HG03469 (cell line): ENCODE data around the gene INPP5A.
A peak's percentile ranks its signal among the peaks of the same experiment; 100 is the strongest.

Experiments
- ATAC-seq: cut with Tn5 transposase; IDR thresholded peaks from one replicate; pipeline ENCODE4 v1.9.1; 2021; ENCODE audit warnings: mild to moderate bottlenecking, moderate library complexity, moderate number of reproducible peaks; ENCODE audit not compliant: unreplicated experiment

INPP5A gene

DNA sequence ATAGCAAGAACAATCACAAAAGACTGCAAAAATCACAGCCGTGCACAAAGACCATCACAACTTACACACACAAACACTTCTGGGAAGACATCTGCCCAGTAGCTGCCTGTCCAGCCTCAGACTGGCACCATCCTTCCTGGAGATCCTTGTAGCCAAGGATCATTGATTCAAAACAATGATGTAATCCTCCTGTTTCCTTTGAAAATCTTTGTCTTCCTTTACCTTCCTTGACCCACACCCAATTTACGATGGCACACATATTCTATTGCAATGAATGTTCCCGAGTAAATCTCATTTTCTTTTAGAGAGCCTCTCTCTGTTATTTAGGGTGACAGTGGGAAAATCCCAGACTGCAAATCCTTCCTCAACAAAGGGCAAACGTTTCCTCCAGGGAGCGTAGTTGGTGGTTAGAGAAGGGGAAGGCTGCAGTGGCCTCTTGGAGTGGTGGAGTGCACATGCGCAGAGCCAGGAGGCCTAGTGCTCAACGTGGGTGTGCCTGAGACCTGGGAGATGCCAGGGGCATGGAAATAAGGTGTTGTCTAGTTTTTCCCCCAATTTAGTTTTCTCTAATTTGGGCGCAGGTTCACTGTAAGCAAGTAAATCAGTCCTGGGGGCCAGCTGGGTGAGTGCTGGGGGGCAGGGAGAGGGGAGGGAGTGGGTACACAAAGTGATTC, 3.1 kb upstream of the INPP5A start:
- no peak for ATAC-seq

DNA sequence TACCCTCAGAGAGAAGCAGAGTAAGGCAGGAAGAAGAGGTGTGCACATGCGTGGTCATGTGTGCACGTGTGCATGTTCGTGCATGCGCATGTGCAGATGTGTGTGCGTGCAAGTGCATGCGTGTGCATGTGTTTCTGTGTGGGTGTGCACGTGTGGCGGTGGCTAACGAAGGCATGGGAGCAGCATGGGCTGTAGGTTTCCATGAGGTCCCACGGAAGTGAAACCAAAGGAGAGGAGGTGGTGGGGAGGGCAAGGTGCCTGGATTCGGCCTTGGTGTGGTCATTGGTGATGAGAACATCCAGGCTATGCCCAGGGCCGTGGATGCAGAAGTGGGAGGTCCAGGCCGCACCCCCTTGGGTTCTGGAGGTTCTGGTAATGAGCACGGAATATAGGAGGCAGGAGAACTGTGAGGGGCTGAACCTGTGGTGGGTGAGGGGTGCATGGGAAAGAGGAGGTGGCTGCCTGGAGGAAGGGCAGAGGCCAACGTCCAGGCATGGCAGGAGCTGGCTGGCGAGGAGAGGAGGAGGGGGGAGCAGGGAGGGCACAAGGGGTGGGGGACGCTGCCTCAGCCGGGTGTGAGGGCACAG, 2.4 kb upstream of the INPP5A start:
- no peak for ATAC-seq

DNA sequence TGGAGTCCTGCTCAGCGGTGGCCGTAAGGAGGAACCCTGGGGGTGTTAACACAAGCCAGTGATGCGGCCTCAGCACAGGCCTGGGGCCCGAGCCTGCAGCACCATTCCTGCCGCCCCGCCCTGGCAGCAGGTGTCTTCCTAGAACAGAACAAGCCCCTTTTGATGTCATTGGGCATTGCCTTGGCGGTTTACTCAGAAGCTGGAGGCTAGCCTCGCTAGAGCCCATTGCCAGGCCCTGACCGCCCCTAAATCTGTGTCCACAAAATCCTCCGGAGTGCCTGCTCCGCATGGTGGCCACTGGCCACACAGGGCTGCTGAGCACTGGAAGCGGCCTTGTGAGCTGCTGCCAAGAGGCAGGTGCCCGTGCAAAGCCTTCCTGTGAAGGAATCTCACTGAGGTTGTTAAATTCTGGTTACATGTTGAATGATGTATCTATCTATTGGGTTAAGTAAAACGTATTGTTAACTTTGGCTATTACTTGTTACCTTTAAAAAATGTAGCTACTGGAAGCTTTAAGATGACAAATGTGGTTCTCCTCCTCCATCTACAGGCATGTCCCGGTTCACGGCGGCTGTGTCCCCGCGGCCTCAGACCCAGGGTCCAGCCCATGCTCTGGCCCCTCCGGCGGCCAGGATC, 1.2 kb upstream of the INPP5A start:
- no peak for ATAC-seq

DNA sequence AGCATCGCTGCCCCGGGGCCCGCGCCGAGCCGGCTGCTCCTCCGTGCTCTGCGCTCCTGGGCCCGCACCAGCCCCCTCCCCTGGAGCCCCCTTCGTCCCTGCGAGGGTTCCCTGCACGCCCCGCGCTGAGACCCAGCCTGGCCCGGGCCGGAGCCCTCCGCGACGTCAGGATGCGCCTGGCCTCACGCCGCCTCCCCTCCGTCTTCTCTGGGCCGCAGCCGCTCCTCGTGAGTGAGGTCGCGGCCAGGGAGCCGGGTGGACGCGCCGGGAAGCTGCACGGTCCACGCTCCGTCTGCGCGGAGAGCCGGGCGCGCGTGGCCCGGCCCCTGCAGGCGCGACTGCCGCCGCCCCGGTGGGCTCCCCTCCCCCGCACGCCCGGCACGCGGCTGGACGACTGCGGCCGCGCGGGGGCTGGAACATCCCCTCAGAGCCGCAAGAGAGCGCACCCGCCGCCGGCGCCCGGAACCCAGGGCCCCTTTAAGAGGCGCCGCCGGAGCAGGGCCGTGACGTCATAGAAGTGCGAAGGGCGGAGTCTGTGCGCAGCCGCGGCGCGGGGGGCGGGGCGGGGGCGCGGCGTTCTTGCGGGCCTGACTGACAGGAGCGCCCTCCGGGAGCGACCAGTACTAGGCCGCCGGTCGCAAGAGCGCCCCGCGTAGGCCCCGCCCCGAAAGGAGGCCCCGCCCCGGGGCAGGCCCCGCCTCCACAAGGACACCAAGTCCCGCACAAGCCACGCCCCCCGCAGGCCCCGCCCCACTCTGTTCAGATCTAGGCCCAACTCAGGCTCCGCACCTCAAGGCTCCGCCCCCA, 507 bp upstream of the INPP5A start:
- peak; percentile 84 for ATAC-seq

DNA sequence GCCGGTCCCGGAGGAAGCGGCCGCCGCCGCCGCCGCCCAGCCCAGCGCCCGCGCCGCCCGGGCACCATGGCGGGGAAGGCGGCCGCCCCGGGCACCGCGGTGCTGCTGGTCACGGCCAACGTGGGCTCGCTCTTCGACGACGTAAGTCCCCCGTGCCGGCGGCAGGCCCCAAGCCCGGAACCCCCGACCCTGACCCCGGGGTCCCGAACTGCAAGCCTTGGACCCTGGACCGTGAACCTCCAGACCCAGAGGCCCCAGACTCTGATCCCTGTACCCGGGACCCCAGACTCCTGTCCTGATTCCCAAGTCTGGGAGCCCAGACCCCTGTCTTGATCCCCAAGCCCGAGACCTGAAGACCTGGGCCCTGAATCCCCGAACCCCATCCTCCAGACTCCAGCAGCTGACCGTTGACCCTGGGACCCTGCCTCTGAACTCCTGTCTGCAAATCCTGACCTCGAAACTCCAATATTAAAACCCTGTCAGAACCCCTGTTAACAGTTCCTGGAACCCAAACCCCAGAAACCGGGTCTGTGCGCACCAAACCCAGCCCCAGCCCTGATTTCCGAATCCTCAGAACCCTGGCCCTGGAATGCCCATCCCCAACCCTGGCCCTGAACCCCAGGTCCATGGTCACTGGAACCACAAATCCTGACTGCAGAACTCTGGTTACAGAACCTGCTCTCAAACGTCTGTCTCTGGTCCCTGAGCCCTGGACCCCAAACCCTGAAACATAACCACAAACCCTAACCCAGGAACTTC, 623 bp downstream of the INPP5A start:
- ATAC-seq: no peak

DNA sequence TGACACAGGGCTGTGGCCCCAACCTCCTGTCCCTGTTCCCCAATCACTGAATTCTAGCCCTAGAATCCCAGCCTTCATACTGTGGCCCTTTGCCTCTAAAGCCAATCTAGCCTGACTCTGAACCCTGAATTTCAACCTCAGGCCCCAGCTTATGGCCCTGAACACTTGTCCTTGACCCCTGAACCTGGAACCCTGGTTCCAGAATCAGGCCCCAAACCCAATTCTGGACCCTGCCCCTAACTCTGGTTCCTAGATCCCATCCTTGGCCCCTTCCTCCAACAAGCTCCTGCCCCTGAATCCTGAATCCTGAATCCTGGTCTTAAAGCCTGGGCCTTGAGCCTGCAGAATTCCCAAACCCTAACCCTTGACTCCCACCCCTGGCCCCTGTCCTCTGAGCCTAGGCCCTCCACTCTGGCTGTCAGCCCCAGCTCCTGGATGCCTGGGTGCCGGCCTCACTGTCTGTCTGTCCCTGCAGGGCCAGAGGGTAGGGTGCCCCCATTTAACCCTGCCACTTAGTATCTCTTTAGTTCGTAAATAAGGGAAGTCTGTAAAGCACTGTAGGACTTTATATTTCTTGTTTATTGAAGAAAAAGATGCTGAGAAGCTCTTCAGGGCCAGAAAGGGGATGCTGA, 1.3 kb downstream of the INPP5A start:
- no peak for ATAC-seq

DNA sequence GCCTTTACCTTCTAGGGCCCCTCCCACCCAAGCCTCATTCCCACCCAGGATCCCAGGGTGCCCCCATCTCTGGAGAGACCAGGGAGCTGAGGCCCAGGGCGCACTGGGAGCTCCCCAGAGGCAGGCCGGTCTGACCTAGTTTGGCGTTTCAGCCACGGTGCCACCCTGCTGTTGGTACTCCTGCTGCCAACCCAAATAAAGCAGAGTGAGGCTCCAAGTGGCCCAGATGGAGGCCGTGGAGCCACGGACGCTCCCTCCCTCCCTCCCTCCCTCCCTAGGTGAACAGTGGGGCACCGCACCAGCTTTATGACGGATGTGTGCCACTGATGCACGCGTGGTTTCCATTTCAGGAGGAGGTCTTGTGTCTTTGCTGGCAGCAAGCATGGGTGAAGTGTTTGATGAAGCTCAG, 1.8 kb downstream of the INPP5A start:
- no peak for ATAC-seq

DNA sequence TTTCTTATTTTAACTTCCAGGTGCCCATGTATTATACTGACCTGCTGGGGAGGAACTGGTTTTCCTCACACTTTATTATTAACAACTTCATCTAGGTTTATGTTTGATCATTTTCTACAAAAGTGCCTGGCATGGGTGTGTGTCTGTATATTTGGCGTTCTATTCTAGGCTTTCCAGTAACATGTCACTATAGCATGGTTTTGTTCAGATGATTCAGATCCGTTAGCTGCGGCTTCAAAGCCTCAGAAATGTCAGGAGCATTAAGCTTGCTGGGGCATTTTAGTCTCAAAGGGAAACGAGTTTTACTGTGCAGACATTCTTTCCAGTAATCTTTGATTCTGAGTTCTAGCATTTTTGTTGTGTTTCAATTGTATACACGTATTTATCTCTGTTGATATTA, 2.3 kb downstream of the INPP5A start:
- no peak for ATAC-seq

DNA sequence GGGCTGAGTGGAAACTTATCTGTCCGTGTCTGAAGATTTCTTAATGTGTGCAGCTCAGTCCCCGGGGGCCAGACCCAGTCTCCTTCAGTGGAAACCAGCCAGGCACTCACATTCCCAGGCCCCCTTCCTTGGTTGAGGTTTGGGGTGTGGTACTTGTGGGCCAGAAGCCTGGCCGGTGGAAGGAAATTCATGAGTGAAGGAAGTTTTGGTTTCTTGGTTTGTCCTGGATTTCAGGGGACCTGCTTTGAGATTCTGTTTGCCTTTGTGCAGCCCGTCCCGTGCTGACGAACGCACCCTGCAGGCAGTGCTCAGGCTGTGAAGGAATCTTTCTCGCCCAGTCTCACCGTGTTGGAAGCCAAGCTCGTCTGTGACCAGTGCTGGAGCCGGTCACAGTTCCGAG, 2.9 kb downstream of the INPP5A start:
- ATAC-seq: no peak

DNA sequence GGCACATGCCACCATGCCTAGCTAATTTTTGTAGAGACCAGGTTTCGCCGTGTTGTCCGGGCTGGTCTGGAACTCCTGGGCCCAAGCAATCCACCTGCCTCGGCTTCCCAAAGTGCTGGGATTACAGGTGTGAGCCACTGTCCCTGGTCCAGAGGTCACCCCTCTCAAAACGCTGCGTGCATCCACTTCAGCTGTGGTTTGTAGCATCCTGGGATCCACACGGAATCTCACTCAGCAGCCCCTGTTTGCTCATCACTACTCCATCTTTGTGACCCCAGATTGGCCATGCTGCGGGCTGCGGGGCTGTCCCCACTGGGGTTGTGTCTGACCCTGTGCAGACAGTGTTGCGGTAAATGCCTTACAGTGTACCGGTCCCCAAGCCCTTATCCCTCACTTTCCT, 3.5 kb downstream of the INPP5A start:
- ATAC-seq: no peak

DNA sequence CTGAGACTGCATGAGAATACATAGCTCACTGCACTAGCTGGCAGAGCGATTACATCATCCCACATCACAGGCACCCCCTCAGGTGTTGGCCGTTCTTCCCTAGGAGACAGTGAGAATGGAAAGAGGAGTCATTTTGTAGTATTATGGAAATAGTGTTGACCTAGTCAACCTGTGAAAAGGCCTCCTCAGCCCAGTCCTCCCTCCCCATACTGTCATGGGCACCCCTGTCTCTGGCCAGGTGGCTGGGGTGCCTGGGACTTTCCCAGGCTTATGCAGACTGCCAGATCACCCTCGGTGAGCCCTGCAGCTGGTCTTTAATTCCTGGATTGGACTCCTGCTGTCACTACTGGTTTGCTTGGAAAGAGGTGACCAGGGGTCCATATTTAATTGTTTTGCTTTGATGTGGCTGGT, 4.0 kb downstream of the INPP5A start:
- no peak for ATAC-seq

DNA sequence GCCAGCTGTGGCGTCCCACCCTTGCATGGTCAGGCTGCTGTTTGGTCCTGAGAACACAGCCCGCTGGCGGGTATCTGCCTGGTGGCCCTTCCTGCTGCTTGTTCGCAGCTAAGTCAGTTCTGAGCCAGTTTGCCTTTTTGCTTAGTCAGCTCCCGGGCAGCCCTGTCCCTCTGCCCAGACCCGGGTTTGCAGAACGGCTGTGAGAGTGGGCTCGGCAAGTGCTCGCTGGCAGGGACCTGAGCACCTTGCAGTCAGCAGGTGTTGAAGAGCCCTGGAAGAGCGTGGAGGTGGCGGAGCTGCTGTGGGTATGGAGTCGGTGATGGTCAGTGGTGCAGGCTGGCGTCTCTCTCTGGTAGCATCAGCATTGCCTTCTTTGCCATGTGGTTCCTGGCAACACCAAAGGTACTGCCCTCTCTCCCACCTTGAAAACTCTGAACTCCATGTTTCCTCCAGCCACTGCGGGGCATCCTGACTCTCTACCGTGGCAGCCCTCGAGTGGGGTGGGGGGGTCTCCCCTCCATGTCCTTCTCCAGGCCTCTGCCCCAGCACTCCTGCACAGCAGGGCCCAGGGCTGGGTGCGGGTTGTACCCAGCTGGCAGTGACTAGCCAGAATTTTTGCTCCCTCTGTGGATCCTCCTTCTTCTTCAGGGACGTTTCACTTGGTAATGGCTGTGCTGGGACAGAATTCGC, 4.6 kb downstream of the INPP5A start:
- no peak for ATAC-seq

DNA sequence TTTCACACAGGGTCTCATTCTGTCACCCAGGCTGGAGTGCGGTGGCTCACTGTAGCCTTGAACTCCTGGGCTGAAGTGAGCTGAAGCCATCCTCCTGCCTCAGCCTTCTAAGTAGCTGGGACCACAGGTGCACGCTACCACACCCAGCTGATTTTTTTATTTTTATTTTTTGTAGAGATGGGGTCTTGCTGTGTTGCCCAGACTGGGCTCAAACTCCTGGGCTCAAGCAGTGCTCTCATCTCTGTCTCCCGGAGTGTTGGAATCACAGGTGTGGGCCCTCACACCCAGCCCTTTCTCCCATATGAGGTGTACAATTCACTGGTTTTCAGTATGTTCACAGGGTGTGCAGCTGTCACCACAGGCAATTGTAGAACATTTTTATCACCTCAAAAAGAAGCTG, 5.2 kb downstream of the INPP5A start:
- no peak for ATAC-seq

DNA sequence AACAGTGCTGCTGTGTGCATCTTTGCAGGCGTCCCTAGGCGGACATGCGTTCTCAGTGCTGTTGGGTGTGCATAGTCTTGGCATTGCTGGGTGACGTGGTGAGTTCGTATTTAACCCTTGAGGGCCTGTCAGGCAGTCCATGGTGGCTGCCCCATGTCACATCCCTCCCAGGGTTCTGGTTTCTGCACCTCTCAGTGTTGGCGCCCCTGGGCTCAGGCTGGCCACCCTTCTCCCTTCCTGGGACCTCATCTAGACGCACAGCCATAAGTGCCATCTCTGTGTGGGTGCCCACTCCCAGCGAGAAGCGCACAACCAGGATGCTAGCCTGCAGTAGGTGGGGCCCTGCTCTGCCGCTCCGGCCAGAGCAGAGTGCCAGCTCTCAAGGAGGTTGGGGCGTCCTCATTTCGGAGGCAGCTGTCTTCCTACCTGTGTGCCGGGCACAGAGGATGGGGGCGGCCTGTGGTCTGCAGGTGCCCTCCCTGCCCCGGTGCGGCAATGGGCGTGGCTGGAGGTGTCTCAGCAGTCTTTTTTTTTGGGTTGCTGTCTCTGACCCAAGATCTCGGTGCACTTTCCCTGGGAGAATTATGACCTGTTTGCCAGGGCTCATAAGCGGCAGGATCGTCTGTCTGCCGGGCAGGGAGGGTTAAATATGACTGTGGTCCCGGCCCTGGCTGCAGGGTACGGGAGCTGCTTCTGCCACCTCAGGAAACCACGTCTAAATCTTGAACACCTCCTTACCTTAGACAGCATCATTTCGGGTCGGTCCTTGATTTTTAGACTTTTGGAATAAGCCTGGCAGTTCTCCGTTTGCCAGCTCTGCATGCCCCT, 6.5 kb downstream of the INPP5A start:
- ATAC-seq: no peak

DNA sequence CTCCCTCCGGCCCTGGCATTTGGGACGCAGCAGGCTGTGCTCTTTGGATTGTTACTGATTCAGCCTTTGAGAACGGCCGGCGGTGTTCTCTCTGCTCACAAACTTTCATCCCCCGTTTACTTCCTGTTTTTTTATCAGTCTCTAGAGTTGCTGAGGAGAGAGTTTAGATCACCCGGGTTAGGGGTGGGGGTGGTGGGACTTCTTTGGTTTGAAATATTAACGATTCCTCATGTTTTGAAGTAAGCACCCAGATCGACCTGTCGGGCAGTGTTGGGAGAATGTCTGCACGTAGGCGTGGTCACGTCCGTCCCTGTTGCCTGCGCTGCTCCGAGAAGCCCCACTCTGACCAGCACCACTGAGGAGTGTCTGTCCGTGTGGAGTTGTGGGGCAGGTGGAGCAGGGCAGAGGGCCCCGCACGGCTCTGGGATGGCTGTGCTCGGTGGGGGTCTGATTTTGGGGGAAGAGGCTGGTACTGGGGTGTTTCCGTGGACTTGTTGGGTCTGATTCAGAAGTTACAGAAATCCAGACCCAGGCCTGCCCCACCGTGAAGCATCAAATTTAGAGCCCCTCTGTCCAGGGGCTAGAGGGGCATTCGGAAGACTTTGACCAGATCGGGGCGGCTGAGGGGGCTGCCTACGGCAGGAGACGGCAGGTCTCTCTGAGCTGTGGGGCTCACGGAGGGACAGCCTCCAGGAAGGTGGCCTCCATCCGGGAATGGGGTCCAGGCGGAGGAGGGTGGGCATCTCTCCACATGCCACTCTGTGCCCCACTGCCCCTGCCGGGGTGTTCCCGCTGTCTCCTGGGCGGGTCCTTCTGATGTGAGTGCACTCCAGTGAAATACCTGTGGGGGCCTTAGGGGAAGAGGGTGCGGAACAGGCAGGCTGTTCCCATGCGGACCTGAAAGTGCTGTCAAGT, 7.4 kb downstream of the INPP5A start:
- no peak for ATAC-seq

DNA sequence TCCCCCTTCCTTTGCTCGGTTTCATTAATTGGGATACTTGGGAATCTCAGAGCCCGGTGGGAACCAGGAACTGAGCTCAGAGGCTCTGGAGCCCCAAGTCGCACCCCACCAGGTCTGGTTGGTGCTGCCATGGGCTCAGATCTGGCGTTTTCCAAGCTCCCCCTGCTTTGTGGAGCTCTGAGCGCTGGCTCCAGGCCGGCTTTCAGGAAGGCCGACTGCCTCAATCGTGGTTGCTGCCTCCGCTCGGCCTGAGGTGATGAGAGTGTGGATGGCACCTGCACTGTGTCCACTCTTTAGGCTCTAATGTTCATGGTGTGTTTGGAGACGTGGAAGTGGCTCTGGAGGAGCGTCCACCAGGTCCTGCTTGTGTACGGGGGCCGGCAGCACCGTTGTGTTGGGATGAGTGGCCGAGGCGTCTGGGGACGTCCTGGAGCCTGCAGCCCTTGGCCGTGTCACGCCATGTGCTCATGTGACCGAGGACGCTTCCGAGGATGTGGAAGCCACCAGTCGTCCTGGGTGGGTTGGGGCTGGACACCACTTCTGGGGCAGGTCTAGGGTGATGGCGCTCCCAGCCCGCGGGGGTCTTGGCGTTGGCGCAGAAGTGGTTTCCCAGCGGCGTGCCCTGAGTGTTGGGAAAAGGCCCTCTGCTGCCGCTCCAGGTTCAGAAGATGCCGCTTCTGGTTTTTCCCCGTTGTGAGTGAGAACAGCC, 8.2 kb downstream of the INPP5A start:
- ATAC-seq: no peak
